ENCODE results near the gene FNIP1.
A peak's percentile ranks its signal among the peaks of the same experiment; 100 is the strongest.
"Not testable (repeated sequence)": the region's sequence is repeated elsewhere in the genome, so short reads cannot be mapped to it uniquely, and the experiment has no call there.

The FNIP1 gene

GRCh38 chr5:131607903-131608540, 188.8 kb downstream of the FNIP1 start:
- peaks cover 93% of the 10 kb centered on the region for H4K20me1 ChIP-seq
- H3K4me1 ChIP-seq = peaks cover 25% of the 10 kb centered on the region

GRCh38 chr5:131607418-131607817, 189.4 kb downstream of the FNIP1 start:
- H3K4me1 ChIP-seq = peaks cover 25% of the 10 kb centered on the region
- H3K27me3 ChIP-seq = no peaks in the 10 kb centered on the region
- no peak overlapping the region for H3K27ac ChIP-seq
- no peak overlapping the region for H3K4me3 ChIP-seq
- no peak overlapping the region for H3K9ac ChIP-seq
- H4K20me1 ChIP-seq = peaks cover 90% of the 10 kb centered on the region
- peaks cover 6% of the 10 kb centered on the region; the same call in 1 of the 2 replicates for H3K9me3 ChIP-seq
- peaks cover 50% of the 10 kb centered on the region for H3K36me3 ChIP-seq
- no peak overlapping the region for H3K4me2 ChIP-seq
- TF ChIP-seq Cebpa-rat (IDR thresholded peaks at IDR 0.05) = no peak

More at GRCh38 chr5:131607903-131608540, 188.8 kb downstream of the FNIP1 start:
- H3K9me3 ChIP-seq = peaks cover 6% of the 10 kb centered on the region; the same call in 1 of the 2 replicates
- H3K27ac ChIP-seq = peak overlapping the region; percentile 27
- TF ChIP-seq Cebpa-rat (IDR thresholded peaks at IDR 0.05) = no peak
- no peak overlapping the region for H3K4me3 ChIP-seq
- no peak overlapping the region; the same call in 1 of the 2 replicates for H3K9ac ChIP-seq
- peak overlapping the region; percentile 53 for H3K4me2 ChIP-seq
- H3K36me3 ChIP-seq = peaks cover 50% of the 10 kb centered on the region
- H3K27me3 ChIP-seq = no peaks in the 10 kb centered on the region

GRCh38 chr5:131605086-131605485, 191.7 kb downstream of the FNIP1 start:
- H3K27ac ChIP-seq = no peak overlapping the region
- H3K9ac ChIP-seq = no peak overlapping the region
- peaks cover 50% of the 10 kb centered on the region for H3K36me3 ChIP-seq
- no peak for TF ChIP-seq Cebpa-rat (IDR thresholded peaks at IDR 0.05)
- no peaks in the 10 kb centered on the region for H3K27me3 ChIP-seq
- H3K4me2 ChIP-seq = no peak overlapping the region
- no peaks in the 10 kb centered on the region; the same call in 1 of the 2 replicates for H3K9me3 ChIP-seq
- H3K4me1 ChIP-seq = peaks cover 25% of the 10 kb centered on the region
- no peak overlapping the region for H3K4me3 ChIP-seq
- H4K20me1 ChIP-seq = peaks cover 69% of the 10 kb centered on the region

- Histone ChIP-seq H3K9me3 (peaks cover 13% of the 10 kb centered on the region; the same call in 1 of the 2 replicates), H3K36me3 (peaks cover 60% of the 10 kb centered on the region), H3K4me2 (peak overlapping the region; percentile 55), H3K4me3 (no peak overlapping the region), H3K9ac (no peak overlapping the region; the same call in 1 of the 2 replicates), H3K4me1 (peaks cover 33% of the 10 kb centered on the region), H3K27ac (0 out of 2 replicates have a peak overlapping the region, but pooled peaks have one; percentile 26), H3K27me3 (no peaks in the 10 kb centered on the region), H4K20me1 (peaks cover 64% of the 10 kb centered on the region)
- TF ChIP-seq Cebpa-rat (IDR thresholded peaks at IDR 0.05) = no peak
These were observed 201.5 kb downstream of the FNIP1 start for GRCh38 chr5:131595088-131596033.

- Histone ChIP-seq H3K36me3 (peaks cover 58% of the 10 kb centered on the region), H3K27me3 (no peaks in the 10 kb centered on the region), H4K20me1 (peaks cover 72% of the 10 kb centered on the region), H3K27ac (no peak overlapping the region; the same call in 1 of the 2 replicates), H3K4me3 (no peak overlapping the region), H3K9me3 (peaks cover 13% of the 10 kb centered on the region; the same call in 1 of the 2 replicates), H3K4me1 (peaks cover 39% of the 10 kb centered on the region), H3K4me2 (peak overlapping the region; percentile 55), H3K9ac (no peak overlapping the region)
- no peak for TF ChIP-seq Cebpa-rat (IDR thresholded peaks at IDR 0.05)
These were observed 202.9 kb downstream of the FNIP1 start for GRCh38 chr5:131593921-131594320.

- not testable (repeated sequence) for H3K27me3 ChIP-seq, H3K27ac ChIP-seq, H3K4me3 ChIP-seq, H3K9ac ChIP-seq
- Histone ChIP-seq H4K20me1 (peaks cover 74% of the 10 kb centered on the region), H3K4me1 (peaks cover 39% of the 10 kb centered on the region), H3K36me3 (peaks cover 59% of the 10 kb centered on the region), H3K9me3 (peaks cover 13% of the 10 kb centered on the region; the same call in 1 of the 2 replicates), H3K4me2 (peak overlapping the region; percentile 55; the same call in 1 of the 2 replicates)
These were observed 203.4 kb downstream of the FNIP1 start for GRCh38 chr5:131593436-131593835.

All from BLaER1 (cell line).